HepG2 (cell line): ENCODE data around the gene EGLN1. TPM values are rescaled to one million over a fixed set of nuclear protein-coding genes. Genes with fewer than 3 reads are reported as not detected.

ENCODE experiments used
- HNRNPH1 ChIP-seq: fragments of 200-400 bp; formaldehyde crosslinking; optimal IDR thresholded peaks from 2 replicates; pipeline ENCODE3; 2017; ENCODE audit warnings: mild to moderate bottlenecking, low read depth, low read length
- JUND ChIP-seq: sonication (generic); formaldehyde crosslinking; IDR thresholded peaks from 2 replicates; pipeline ENCODE4 v1.8.0; 2022; ENCODE audit warnings: mild to moderate bottlenecking, missing genetic modification reagents
- MEIS2 ChIP-seq: sonication (generic); formaldehyde crosslinking; IDR thresholded peaks from 2 replicates; pipeline ENCODE4 v1.9.0; 2021; ENCODE audit warnings: mild to moderate bottlenecking, missing genetic modification reagents
- MIXL1 ChIP-seq: IDR thresholded peaks from 2 replicates; pipeline ENCODE4 v1.6.1; 2016
- ONECUT2 ChIP-seq: sonication (generic); formaldehyde crosslinking; IDR thresholded peaks from 2 replicates; pipeline ENCODE4 v1.4.0; 2020; ENCODE audit warnings: missing genetic modification reagents
- PAF1 ChIP-seq: IDR thresholded peaks from 2 replicates; pipeline ENCODE4 v1.6.1; 2016; ENCODE audit warnings: missing genetic modification reagents, missing compliant biosample characterization
- RCOR2 ChIP-seq: IDR thresholded peaks from 2 replicates; pipeline ENCODE4 v1.6.1; 2016; ENCODE audit warnings: missing biosample characterization, missing genetic modification reagents
- SMARCC2 ChIP-seq: fragments of 450-650 bp; IDR thresholded peaks from 2 replicates; pipeline ENCODE4 v1.6.1; 2017; ENCODE audit warnings: antibody characterized with exemption, mild to moderate bottlenecking
- TOPORS ChIP-seq: sonication (generic); formaldehyde crosslinking; IDR thresholded peaks from 2 replicates; pipeline ENCODE4 v1.8.0; 2023; ENCODE audit warnings: mild to moderate bottlenecking, missing genetic modification reagents
- ZNF235 ChIP-seq: sonication (generic); formaldehyde crosslinking; IDR thresholded peaks from 2 replicates; pipeline ENCODE4 v1.8.1; 2023; ENCODE audit warnings: mild to moderate bottlenecking, missing genetic modification reagents, borderline replicate concordance
- ZNF354B ChIP-seq: sonication (generic); formaldehyde crosslinking; IDR thresholded peaks from 2 replicates; pipeline ENCODE4 v1.8.0; 2022; ENCODE audit warnings: mild to moderate bottlenecking, missing genetic modification reagents
- ZNF589 ChIP-seq: sonication (generic); formaldehyde crosslinking; conservative IDR thresholded peaks from 2 replicates; pipeline ENCODE4 v1.8.0; 2022; ENCODE audit warnings: mild to moderate bottlenecking, moderate library complexity, missing genetic modification reagents
- ZNF629 ChIP-seq: sonication (generic); formaldehyde crosslinking; conservative IDR thresholded peaks from 2 replicates; pipeline ENCODE4 v1.5.0; 2020; ENCODE audit warnings: missing genetic modification reagents
- ZSCAN12 ChIP-seq: sonication (generic); formaldehyde crosslinking; IDR thresholded peaks from 2 replicates; pipeline ENCODE4 v1.9.0; 2021; ENCODE audit warnings: mild to moderate bottlenecking, missing genetic modification reagents
- polyA plus RNA-seq, 8 experiments: library from polyadenylated mRNA; depleted of rRNA in 3 of 8; stranded (reverse) in 7 of 8; unstranded in 1 of 8; fragments of >200 nt; fragmentation: Illumina TruSeq in 4 of 8; extraction: Trizol in 4 of 8; gene quantifications; 2 replicates each; pipeline versions ENCODE4 v1.2.1 to v1.2.3, GENCODE V29; 2011 to 2016; ENCODE audit warnings: low read depth in 4 of 8, missing spikeins in 1 of 8, mixed read lengths in 1 of 8; ENCODE audit not compliant: insufficient read depth in 1 of 8
- total RNA-seq, 5 experiments: library from RNA; depleted of rRNA; stranded (reverse); fragments of >200 nt; fragmentation: Illumina TruSeq; extraction: Trizol; gene quantifications; 2 replicates each; pipeline ENCODE4 v1.2.3, GENCODE V29; 2016; ENCODE audit warnings: low read depth in 1 of 5
- TF ChIP-seq, protein P1 (sequence below): sonication (generic); formaldehyde crosslinking; IDR thresholded peaks from 2 replicates; pipeline ENCODE4 v1.4.0; 2020; ENCODE audit warnings: mild to moderate bottlenecking, missing genetic modification reagents
- TF ChIP-seq, protein P2 (sequence below): sonication (generic); formaldehyde crosslinking; IDR thresholded peaks from 2 replicates; pipeline ENCODE4 v1.8.1; 2023; ENCODE audit warnings: missing genetic modification reagents, mild to moderate bottlenecking, borderline replicate concordance
- TF ChIP-seq, protein P3 (sequence below): sonication (generic); formaldehyde crosslinking; IDR thresholded peaks from 2 replicates; pipeline ENCODE4 v1.9.0; 2021; ENCODE audit warnings: missing genetic modification reagents, mild to moderate bottlenecking, borderline replicate concordance
- TF ChIP-seq, protein P4 (sequence below): sonication (generic); formaldehyde crosslinking; IDR thresholded peaks from 2 replicates; pipeline ENCODE4 v1.5.1; 2020; ENCODE audit warnings: missing genetic modification reagents, mild to moderate bottlenecking, borderline replicate concordance
- TF ChIP-seq, protein P5 (sequence below): sonication (generic); formaldehyde crosslinking; IDR thresholded peaks from 2 replicates; pipeline ENCODE4 v1.4.0; 2020; ENCODE audit warnings: missing genetic modification reagents, mild to moderate bottlenecking, borderline replicate concordance
- TF ChIP-seq, protein P6 (sequence below): sonication (generic); formaldehyde crosslinking; IDR thresholded peaks from 2 replicates; pipeline ENCODE4 v1.4.0; 2020; ENCODE audit warnings: mild to moderate bottlenecking, missing genetic modification reagents
- TF ChIP-seq, protein P7 (sequence below): sonication (generic); formaldehyde crosslinking; IDR thresholded peaks from 2 replicates; pipeline ENCODE4 v1.5.1; 2020; ENCODE audit warnings: mild to moderate bottlenecking, missing genetic modification reagents

The EGLN1 gene
- total and polyA plus RNA-seq, 2 of the 13 experiments (the other 11 are each of a cell fraction or from before 2014, with no cell fraction given), result 34.4 to 44.1 TPM

DNA sequence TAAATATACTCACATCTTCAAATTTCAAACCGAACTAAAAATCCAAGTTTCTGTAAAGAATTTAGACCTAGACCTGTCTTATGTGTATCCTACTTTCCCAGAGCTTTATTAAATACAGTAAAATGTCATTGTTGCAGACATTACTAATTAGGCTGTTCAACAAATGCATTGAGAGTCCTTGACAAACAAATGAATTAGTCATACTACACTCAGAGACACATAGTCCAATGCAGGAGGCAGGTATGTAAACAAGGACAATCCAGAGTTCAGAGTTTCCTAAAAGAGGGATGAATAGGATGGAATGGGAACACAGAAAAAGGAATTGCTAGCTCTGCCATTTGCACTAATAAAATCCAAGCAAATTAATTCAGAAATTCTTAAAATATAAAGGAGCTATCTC is 1.6 kb upstream of the EGLN1 start (continued):
- TF ChIP-seq ZNF629 (CRISPR knock-in tag), result peak; percentile 48; the same call in 1 of the 2 replicates
- TF ChIP-seq, protein P1, sequence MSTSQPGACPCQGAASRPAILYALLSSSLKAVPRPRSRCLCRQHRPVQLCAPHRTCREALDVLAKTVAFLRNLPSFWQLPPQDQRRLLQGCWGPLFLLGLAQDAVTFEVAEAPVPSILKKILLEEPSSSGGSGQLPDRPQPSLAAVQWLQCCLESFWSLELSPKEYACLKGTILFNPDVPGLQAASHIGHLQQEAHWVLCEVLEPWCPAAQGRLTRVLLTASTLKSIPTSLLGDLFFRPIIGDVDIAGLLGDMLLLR (CRISPR knock-in tag), result no peak
- TF ChIP-seq ZNF589 (CRISPR knock-in tag), result no peak
- TF ChIP-seq, protein P2, sequence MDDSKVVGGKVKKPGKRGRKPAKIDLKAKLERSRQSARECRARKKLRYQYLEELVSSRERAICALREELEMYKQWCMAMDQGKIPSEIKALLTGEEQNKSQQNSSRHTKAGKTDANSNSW, result no peak
- peak; percentile 95 for TF ChIP-seq JUND
- no peak for TF ChIP-seq TOPORS (CRISPR knock-in tag)
- TF ChIP-seq, protein P3, sequence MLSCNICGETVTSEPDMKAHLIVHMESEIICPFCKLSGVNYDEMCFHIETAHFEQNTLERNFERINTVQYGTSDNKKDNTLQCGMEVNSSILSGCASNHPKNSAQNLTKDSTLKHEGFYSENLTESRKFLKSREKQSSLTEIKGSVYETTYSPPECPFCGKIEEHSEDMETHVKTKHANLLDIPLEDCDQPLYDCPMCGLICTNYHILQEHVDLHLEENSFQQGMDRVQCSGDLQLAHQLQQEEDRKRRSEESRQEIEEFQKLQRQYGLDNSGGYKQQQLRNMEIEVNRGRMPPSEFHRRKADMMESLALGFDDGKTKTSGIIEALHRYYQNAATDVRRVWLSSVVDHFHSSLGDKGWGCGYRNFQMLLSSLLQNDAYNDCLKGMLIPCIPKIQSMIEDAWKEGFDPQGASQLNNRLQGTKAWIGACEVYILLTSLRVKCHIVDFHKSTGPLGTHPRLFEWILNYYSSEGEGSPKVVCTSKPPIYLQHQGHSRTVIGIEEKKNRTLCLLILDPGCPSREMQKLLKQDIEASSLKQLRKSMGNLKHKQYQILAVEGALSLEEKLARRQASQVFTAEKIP, result no peak
- TF ChIP-seq SMARCC2, result peak; percentile 97
- TF ChIP-seq MIXL1 (CRISPR knock-in tag), result peak; percentile 99
- TF ChIP-seq, protein P4, sequence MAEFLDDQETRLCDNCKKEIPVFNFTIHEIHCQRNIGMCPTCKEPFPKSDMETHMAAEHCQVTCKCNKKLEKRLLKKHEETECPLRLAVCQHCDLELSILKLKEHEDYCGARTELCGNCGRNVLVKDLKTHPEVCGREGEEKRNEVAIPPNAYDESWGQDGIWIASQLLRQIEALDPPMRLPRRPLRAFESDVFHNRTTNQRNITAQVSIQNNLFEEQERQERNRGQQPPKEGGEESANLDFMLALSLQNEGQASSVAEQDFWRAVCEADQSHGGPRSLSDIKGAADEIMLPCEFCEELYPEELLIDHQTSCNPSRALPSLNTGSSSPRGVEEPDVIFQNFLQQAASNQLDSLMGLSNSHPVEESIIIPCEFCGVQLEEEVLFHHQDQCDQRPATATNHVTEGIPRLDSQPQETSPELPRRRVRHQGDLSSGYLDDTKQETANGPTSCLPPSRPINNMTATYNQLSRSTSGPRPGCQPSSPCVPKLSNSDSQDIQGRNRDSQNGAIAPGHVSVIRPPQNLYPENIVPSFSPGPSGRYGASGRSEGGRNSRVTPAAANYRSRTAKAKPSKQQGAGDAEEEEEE, result no peak
- TF ChIP-seq, protein P5, sequence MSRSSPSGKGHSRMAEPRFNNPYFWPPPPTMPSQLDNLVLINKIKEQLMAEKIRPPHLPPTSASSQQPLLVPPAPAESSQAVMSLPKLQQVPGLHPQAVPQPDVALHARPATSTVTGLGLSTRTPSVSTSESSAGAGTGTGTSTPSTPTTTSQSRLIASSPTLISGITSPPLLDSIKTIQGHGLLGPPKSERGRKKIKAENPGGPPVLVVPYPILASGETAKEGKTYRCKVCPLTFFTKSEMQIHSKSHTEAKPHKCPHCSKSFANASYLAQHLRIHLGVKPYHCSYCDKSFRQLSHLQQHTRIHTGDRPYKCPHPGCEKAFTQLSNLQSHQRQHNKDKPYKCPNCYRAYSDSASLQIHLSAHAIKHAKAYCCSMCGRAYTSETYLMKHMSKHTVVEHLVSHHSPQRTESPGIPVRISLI (CRISPR knock-in tag), result no peak
- TF ChIP-seq RCOR2 (CRISPR knock-in tag), result peak; percentile 63; the same call in 1 of the 2 replicates
- TF ChIP-seq, protein P6, sequence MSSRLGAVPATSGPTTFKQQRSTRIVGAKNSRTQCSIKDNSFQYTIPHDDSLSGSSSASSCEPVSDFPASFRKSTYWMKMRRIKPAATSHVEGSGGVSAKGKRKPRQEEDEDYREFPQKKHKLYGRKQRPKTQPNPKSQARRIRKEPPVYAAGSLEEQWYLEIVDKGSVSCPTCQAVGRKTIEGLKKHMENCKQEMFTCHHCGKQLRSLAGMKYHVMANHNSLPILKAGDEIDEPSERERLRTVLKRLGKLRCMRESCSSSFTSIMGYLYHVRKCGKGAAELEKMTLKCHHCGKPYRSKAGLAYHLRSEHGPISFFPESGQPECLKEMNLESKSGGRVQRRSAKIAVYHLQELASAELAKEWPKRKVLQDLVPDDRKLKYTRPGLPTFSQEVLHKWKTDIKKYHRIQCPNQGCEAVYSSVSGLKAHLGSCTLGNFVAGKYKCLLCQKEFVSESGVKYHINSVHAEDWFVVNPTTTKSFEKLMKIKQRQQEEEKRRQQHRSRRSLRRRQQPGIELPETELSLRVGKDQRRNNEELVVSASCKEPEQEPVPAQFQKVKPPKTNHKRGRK (CRISPR knock-in tag), result no peak
- TF ChIP-seq, protein P7, sequence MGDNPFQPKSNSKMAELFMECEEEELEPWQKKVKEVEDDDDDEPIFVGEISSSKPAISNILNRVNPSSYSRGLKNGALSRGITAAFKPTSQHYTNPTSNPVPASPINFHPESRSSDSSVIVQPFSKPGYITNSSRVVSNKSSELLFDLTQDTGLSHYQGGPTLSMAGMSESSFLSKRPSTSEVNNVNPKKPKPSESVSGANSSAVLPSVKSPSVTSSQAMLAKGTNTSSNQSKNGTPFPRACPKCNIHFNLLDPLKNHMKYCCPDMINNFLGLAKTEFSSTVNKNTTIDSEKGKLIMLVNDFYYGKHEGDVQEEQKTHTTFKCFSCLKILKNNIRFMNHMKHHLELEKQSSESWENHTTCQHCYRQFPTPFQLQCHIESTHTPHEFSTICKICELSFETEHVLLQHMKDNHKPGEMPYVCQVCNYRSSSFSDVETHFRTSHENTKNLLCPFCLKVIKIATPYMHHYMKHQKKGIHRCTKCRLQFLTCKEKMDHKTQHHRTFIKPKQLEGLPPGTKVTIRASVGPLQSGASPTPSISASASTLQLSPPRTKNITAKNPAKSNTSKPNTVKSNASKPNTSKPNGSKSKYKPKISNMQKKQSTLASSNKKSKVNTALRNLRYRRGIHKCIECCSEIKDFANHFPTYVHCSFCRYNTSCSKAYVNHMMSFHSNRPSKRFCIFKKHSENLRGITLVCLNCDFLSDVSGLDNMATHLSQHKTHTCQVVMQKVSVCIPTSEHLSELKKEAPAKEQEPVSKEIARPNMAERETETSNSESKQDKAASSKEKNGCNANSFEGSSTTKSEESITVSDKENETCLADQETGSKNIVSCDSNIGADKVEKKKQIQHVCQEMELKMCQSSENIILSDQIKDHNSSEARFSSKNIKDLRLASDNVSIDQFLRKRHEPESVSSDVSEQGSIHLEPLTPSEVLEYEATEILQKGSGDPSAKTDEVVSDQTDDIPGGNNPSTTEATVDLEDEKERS (CRISPR knock-in tag), result no peak
- TF ChIP-seq ZNF235 (CRISPR knock-in tag), result no peak
- no peak for TF ChIP-seq HNRNPH1
- TF ChIP-seq ONECUT2, result 0 out of 2 replicates have a peak, but pooled peaks have one; percentile 33
- TF ChIP-seq PAF1 (CRISPR knock-in tag), result no peak
- TF ChIP-seq ZNF354B (CRISPR knock-in tag), result no peak
- TF ChIP-seq ZSCAN12 (CRISPR knock-in tag), result no peak
- TF ChIP-seq MEIS2 (CRISPR knock-in tag), result no peak
